ENCODE results near the gene QPRT. TPM values are rescaled to one million over a fixed set of nuclear protein-coding genes. Genes with fewer than 3 reads are reported as not detected.

The QPRT gene
- total and polyA plus RNA-seq, 2 of the 13 experiments (the other 11 are each of a cell fraction or from before 2014, with no cell fraction given): 130 to 218 TPM

DNA sequence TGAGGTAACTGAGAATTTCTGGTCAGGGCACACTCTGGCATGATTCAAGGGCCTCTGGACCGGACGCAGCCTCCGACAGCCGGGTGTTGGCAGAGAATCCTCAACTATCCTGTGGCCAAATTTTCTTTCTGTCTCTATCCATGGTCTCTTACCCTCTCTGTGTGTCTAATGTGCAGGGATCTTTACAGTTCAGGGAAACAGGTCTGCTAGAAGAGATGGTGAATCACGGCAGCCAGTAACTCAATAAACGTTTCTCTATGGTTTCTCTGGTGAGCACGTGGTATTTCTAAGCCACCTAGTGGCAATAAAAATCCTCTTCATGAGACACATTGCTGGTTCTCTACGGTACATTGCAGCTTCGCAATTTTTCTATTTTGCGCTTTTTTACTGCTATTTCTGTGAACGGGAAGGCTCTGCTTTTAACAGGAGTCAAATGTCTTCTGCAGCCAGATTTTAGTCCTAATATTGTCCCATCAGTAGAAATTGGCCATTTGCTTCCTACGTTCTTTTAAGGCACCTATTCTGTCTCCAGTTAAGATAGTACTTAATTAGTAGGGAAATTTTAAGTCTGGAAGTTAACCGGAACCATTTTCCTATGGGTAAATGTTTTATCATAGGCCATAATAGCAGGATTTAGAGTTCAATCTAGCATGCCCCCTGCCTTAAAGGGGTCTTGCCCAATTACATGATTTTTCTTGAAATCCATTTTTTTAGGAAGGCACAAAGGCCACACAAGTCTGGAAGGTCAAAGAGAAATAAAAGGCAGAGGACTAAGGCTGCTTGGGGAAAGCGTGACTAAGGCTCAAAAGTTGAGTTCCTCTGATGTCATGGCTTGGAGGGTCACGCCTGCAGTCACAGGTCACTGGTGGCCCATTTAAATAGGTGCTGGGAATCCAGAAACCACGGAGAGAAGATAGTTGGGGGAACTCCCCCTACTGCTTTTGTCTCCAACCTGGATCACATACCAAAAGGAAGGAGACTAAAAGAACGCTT, 31.5 kb downstream of the QPRT start (continued):
- no peak for TF ChIP-seq ZIK1 (CRISPR knock-in tag; IDR thresholded peaks at IDR 0.05; ENCODE audit: borderline replicate concordance, low read depth)
- TF ChIP-seq RAD21 (CRISPR knock-in tag; IDR thresholded peaks at IDR 0.05): peak; percentile 44
- no peak for TF ChIP-seq SYNCRIP (IDR thresholded peaks at IDR 0.05; ENCODE audit: insufficient read depth, low read depth, low read length)
- 0 out of 2 replicates have a peak, but pooled peaks have one; percentile 19 for TF ChIP-seq RXRB (CRISPR knock-in tag; IDR thresholded peaks at IDR 0.05; ENCODE audit: borderline replicate concordance)
- TF ChIP-seq RELA (CRISPR knock-in tag; IDR thresholded peaks at IDR 0.05): no peak
- TF ChIP-seq TEAD3 (CRISPR knock-in tag; optimal IDR thresholded peaks at IDR 0.05; ENCODE audit: borderline replicate concordance): peak; percentile 68
- TF ChIP-seq ZNF274 (CRISPR knock-in tag; IDR thresholded peaks at IDR 0.05): no peak
- TF ChIP-seq ZC3H4 (CRISPR knock-in tag; IDR thresholded peaks at IDR 0.05; ENCODE audit: borderline replicate concordance): no peak
- TF ChIP-seq KMT2B (CRISPR knock-in tag; IDR thresholded peaks at IDR 0.05): no peak
- TF ChIP-seq, protein P1, sequence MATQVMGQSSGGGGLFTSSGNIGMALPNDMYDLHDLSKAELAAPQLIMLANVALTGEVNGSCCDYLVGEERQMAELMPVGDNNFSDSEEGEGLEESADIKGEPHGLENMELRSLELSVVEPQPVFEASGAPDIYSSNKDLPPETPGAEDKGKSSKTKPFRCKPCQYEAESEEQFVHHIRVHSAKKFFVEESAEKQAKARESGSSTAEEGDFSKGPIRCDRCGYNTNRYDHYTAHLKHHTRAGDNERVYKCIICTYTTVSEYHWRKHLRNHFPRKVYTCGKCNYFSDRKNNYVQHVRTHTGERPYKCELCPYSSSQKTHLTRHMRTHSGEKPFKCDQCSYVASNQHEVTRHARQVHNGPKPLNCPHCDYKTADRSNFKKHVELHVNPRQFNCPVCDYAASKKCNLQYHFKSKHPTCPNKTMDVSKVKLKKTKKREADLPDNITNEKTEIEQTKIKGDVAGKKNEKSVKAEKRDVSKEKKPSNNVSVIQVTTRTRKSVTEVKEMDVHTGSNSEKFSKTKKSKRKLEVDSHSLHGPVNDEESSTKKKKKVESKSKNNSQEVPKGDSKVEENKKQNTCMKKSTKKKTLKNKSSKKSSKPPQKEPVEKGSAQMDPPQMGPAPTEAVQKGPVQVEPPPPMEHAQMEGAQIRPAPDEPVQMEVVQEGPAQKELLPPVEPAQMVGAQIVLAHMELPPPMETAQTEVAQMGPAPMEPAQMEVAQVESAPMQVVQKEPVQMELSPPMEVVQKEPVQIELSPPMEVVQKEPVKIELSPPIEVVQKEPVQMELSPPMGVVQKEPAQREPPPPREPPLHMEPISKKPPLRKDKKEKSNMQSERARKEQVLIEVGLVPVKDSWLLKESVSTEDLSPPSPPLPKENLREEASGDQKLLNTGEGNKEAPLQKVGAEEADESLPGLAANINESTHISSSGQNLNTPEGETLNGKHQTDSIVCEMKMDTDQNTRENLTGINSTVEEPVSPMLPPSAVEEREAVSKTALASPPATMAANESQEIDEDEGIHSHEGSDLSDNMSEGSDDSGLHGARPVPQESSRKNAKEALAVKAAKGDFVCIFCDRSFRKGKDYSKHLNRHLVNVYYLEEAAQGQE (IDR thresholded peaks at IDR 0.05; ENCODE audit: borderline replicate concordance in 1 of 2, low read depth in 1 of 2, low read length in 2 of 2): no peak
- TF ChIP-seq ARID4A (CRISPR knock-in tag; IDR thresholded peaks at IDR 0.05; ENCODE audit: borderline replicate concordance): no peak
- TF ChIP-seq ZNF264 (CRISPR knock-in tag; IDR thresholded peaks at IDR 0.05): 0 out of 2 replicates have a peak, but pooled peaks have one; percentile 21
- 0 out of 2 replicates have a peak, but pooled peaks have one; percentile 50 for TF ChIP-seq ESRRA (CRISPR knock-in tag; IDR thresholded peaks at IDR 0.05; ENCODE audit: low read depth)
- no peak for TF ChIP-seq ZNF562 (CRISPR knock-in tag; IDR thresholded peaks at IDR 0.05; ENCODE audit: borderline replicate concordance)
- TF ChIP-seq, protein P2, sequence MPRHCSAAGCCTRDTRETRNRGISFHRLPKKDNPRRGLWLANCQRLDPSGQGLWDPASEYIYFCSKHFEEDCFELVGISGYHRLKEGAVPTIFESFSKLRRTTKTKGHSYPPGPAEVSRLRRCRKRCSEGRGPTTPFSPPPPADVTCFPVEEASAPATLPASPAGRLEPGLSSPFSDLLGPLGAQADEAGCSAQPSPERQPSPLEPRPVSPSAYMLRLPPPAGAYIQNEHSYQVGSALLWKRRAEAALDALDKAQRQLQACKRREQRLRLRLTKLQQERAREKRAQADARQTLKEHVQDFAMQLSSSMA (CRISPR knock-in tag; IDR thresholded peaks at IDR 0.05): no peak
- TF ChIP-seq, protein P3, sequence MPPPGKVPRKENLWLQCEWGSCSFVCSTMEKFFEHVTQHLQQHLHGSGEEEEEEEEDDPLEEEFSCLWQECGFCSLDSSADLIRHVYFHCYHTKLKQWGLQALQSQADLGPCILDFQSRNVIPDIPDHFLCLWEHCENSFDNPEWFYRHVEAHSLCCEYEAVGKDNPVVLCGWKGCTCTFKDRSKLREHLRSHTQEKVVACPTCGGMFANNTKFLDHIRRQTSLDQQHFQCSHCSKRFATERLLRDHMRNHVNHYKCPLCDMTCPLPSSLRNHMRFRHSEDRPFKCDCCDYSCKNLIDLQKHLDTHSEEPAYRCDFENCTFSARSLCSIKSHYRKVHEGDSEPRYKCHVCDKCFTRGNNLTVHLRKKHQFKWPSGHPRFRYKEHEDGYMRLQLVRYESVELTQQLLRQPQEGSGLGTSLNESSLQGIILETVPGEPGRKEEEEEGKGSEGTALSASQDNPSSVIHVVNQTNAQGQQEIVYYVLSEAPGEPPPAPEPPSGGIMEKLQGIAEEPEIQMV (CRISPR knock-in tag; IDR thresholded peaks at IDR 0.05; ENCODE audit: low read depth): no peak
- peak; percentile 48; the same call in 1 of the 2 replicates for TF ChIP-seq BHLHE40 (IDR thresholded peaks at IDR 0.05; ENCODE audit: low read length)
